ENCODE results near the gene NKAIN2.

- TF ChIP-seq CTCF (IDR thresholded peaks at IDR 0.05): no peak
- no peak for TF ChIP-seq POLR2A (IDR thresholded peaks at IDR 0.05)
These were observed 866.2 kb downstream of the NKAIN2 start for GRCh38 chr6:124669713-124670480.
